NB4 (cell line): Measurements from ENCODE around the gene LLGL1.

ENCODE experiments used
- CTCF ChIP-seq: IDR thresholded peaks from one replicate; pipeline ENCODE4 v1.5.1; 2012; ENCODE audit warnings: low read depth, low read length
- MAX ChIP-seq: IDR thresholded peaks from 2 replicates; pipeline ENCODE4 v1.6.1; 2011; ENCODE audit warnings: low read depth, low read length
- MYC ChIP-seq: IDR thresholded peaks from 2 replicates; pipeline ENCODE4 v1.6.1; 2011; ENCODE audit warnings: low read depth, low read length
- POLR2A ChIP-seq: IDR thresholded peaks from 2 replicates; pipeline ENCODE4 v1.6.1; 2011; ENCODE audit warnings: mild to moderate bottlenecking; ENCODE audit not compliant: insufficient read length; ENCODE audit errors: extremely low read depth

GRCh38 chr17:18262641-18263040, 37.2 kb downstream of the LLGL1 start:
- TF ChIP-seq CTCF (no peak), POLR2A (no peak), MAX (no peak), MYC (no peak)
